H1 (cell line): ENCODE measurements around the gene DOK1. TPM values are rescaled to one million over a fixed set of nuclear protein-coding genes. Genes with fewer than 3 reads are reported as not detected.

Source experiments
- CTCF ChIA-PET: fragments of 300-600 bp; sonication (Branson Sonifier 250); formaldehyde crosslinking; loops from one replicate; lab custom pipeline; 2021; ENCODE audit not compliant: partially characterized antibody; lab: Charles Lee
- POLR2A ChIA-PET: fragments of 300-600 bp; sonication (Branson Sonifier 250); formaldehyde crosslinking; loops from one replicate; lab custom pipeline; 2021; ENCODE audit warnings: inconsistent platforms; ENCODE audit not compliant: partially characterized antibody; lab: Charles Lee
- DNase-seq, 2 experiments: peaks; one replicate each; pipeline versions ENCODE4 v3.0.0 to v3.0.0-alpha.2; 2010 to 2022; ENCODE audit warnings: low spot score in 2 of 2, low read depth in 1 of 2, mixed read lengths in 1 of 2
- FAIRE-seq: peaks from 2 replicates; lab custom pipeline; 2011; peaks lifted over from hg19 to GRCh38; lab: Jason Lieb, UNC
- H2AFZ ChIP-seq: 2 replicates; pipeline ENCODE4 v1.8.1; 2012; ENCODE audit warnings: low read length, inconsistent platforms
- H2AK5ac ChIP-seq: 2 replicates; pipeline ENCODE4 v1.6.1; 2013; ENCODE audit warnings: low read depth, low read length
- H2BK120ac ChIP-seq: replicated peaks from 2 replicates; pipeline ENCODE3; 2013; ENCODE audit warnings: low read depth, low read length, inconsistent platforms
- H2BK12ac ChIP-seq: 2 replicates; pipeline ENCODE4 v1.6.1; 2013; ENCODE audit warnings: low read depth, low read length
- H2BK15ac ChIP-seq: 2 replicates; pipeline ENCODE4 v1.6.1; 2013; ENCODE audit warnings: low read length
- H2BK20ac ChIP-seq: 2 replicates; pipeline ENCODE4 v1.6.1; 2013; ENCODE audit warnings: low read length
- H2BK5ac ChIP-seq: 2 replicates; pipeline ENCODE4 v1.6.1; 2013; ENCODE audit warnings: low read depth, low read length
- H3K14ac ChIP-seq: 2 replicates; pipeline ENCODE4 v1.6.1; 2013; ENCODE audit warnings: inconsistent platforms; ENCODE audit not compliant: insufficient read length
- H3K18ac ChIP-seq: 2 replicates; pipeline ENCODE4 v1.6.1; 2013; ENCODE audit warnings: low read length; ENCODE audit errors: extremely low read depth
- H3K23ac ChIP-seq: 2 replicates; pipeline ENCODE4 v1.6.1; 2013; ENCODE audit warnings: inconsistent platforms; ENCODE audit not compliant: insufficient read length
- H3K23me2 ChIP-seq: 2 replicates; pipeline ENCODE4 v1.6.1; 2013; ENCODE audit warnings: low read depth, low read length
- H3K27ac ChIP-seq: 2 replicates; pipeline ENCODE4 v1.6.1; 2011; ENCODE audit warnings: low read depth, low read length, inconsistent platforms
- H3K27me3 ChIP-seq, 4 experiments: replicated peaks in 1 of 4; 1 replicate in 1 of 4; 2 replicates in 3 of 4; pipeline versions ENCODE4 v1.6.1 to v1.8.1; 2011 to 2013; ENCODE audit warnings: low read length in 3 of 4, mild to moderate bottlenecking in 3 of 4, inconsistent platforms in 2 of 4, mixed read lengths in 2 of 4, moderate library complexity in 1 of 4; ENCODE audit not compliant: control insufficient read depth in 3 of 4, insufficient read depth in 3 of 4; ENCODE audit errors: extremely low read depth in 1 of 4
- H3K36me3 ChIP-seq, 4 experiments: 2 replicates each; pipeline versions ENCODE4 v1.6.1 to v1.8.1; 2011 to 2013; ENCODE audit warnings: mild to moderate bottlenecking in 4 of 4, low read length in 3 of 4, moderate library complexity in 2 of 4, control low read depth in 1 of 4, inconsistent platforms in 1 of 4; ENCODE audit not compliant: insufficient read depth in 4 of 4, control insufficient read depth in 2 of 4
- H3K4ac ChIP-seq: replicated peaks from 2 replicates; pipeline ENCODE3; 2013; ENCODE audit warnings: low read length, low read depth, mixed read lengths, inconsistent platforms; ENCODE audit not compliant: insufficient read length
- H3K4me1 ChIP-seq, 4 experiments: replicated peaks in 1 of 4; 1 replicate in 1 of 4; 2 replicates in 3 of 4; pipeline versions ENCODE4 v1.6.1 to v1.8.1; 2011 to 2013; ENCODE audit warnings: low read length in 3 of 4, inconsistent platforms in 2 of 4, mixed read lengths in 1 of 4; ENCODE audit not compliant: insufficient read depth in 4 of 4, control insufficient read depth in 3 of 4
- H3K4me2 ChIP-seq, 2 experiments: 2 replicates each; pipeline versions ENCODE4 v1.6.1 to v1.8.1; 2011 to 2013; ENCODE audit warnings: low read depth in 2 of 2, low read length in 2 of 2, control low read depth in 1 of 2, inconsistent platforms in 1 of 2, mild to moderate bottlenecking in 1 of 2; ENCODE audit not compliant: insufficient read depth in 1 of 2
- H3K4me3 ChIP-seq, 4 experiments: fragments of 200-600, 300-600 bp in 1 of 4; sonication (generic), shearing (Covaris generic), sonication (Bioruptor Twin) in 1 of 4; 2 replicates each; pipeline versions ENCODE4 v1.5.1 to v1.8.1; 2011 to 2016; ENCODE audit warnings: low read length in 4 of 4, low read depth in 3 of 4, control low read depth in 2 of 4, inconsistent platforms in 2 of 4, mild to moderate bottlenecking in 2 of 4, mixed read lengths in 1 of 4, moderate library complexity in 1 of 4; ENCODE audit not compliant: insufficient read depth in 2 of 4; ENCODE audit errors: extremely low read depth in 1 of 4
- H3K56ac ChIP-seq: replicated peaks from 2 replicates; pipeline ENCODE3; 2013; ENCODE audit warnings: low read depth, mild to moderate bottlenecking, mixed read lengths, low read length, inconsistent platforms; ENCODE audit not compliant: insufficient read length
- H3K79me1 ChIP-seq: 2 replicates; pipeline ENCODE4 v1.6.1; 2013; ENCODE audit warnings: low read depth, low read length, control low read depth
- H3K79me2 ChIP-seq, 2 experiments: 2 replicates each; pipeline versions ENCODE4 v1.6.1 to v1.8.1; 2012 to 2013; ENCODE audit warnings: low read length in 2 of 2, mild to moderate bottlenecking in 2 of 2, inconsistent platforms in 1 of 2; ENCODE audit not compliant: insufficient read depth in 2 of 2, control insufficient read depth in 1 of 2
- H3K9ac ChIP-seq, 4 experiments: replicated peaks in 1 of 4; 1 replicate in 1 of 4; 2 replicates in 3 of 4; pipeline versions ENCODE4 v1.6.1 to v1.8.1; 2011 to 2013; ENCODE audit warnings: low read depth in 3 of 4, low read length in 3 of 4, control low read depth in 2 of 4, mild to moderate bottlenecking in 2 of 4, moderate library complexity in 2 of 4, inconsistent platforms in 1 of 4; ENCODE audit errors: extremely low read depth in 1 of 4
- H3K9me3 ChIP-seq, 2 experiments: 2 replicates each; pipeline versions ENCODE4 v1.6.1 to v1.8.1; 2012 to 2013; ENCODE audit warnings: mild to moderate bottlenecking in 2 of 2, moderate library complexity in 2 of 2, control low read depth in 1 of 2, inconsistent platforms in 1 of 2, low read depth in 1 of 2, low read length in 1 of 2, mixed read lengths in 1 of 2; ENCODE audit not compliant: insufficient read depth in 2 of 2
- H4K20me1 ChIP-seq, 2 experiments: replicated peaks in 1 of 2; 2 replicates each; pipeline versions ENCODE3 to v1.8.1; 2011 to 2013; ENCODE audit warnings: inconsistent platforms in 2 of 2, low read length in 2 of 2, mild to moderate bottlenecking in 1 of 2; ENCODE audit not compliant: insufficient read depth in 2 of 2, control insufficient read depth in 1 of 2
- H4K5ac ChIP-seq: 2 replicates; pipeline ENCODE4 v1.6.1; 2013; ENCODE audit warnings: low read length, low read depth, mixed read lengths, inconsistent platforms; ENCODE audit not compliant: insufficient read length
- H4K8ac ChIP-seq: 2 replicates; pipeline ENCODE4 v1.8.0; 2013; ENCODE audit warnings: mild to moderate bottlenecking, moderate library complexity, low read length, inconsistent platforms; ENCODE audit not compliant: insufficient read depth; ENCODE audit errors: extremely low read depth
- H4K91ac ChIP-seq: replicated peaks from 2 replicates; pipeline ENCODE3; 2013; ENCODE audit warnings: low read length, mixed read lengths, inconsistent platforms; ENCODE audit not compliant: insufficient read length
- ASH2L ChIP-seq: fragments of 200-600, 300-600 bp; sonication (generic); IDR thresholded peaks from one replicate; pipeline ENCODE4 v1.7.1; 2017; ENCODE audit warnings: low read length
- BACH1 ChIP-seq: IDR thresholded peaks from 2 replicates; pipeline ENCODE4 v1.6.1; 2012; ENCODE audit warnings: low read length, improper control_type of control experiment
- CBX5 ChIP-seq: fragments of 300-800, 300-1000 bp; sonication (generic); IDR thresholded peaks from 2 replicates; pipeline ENCODE4 v1.7.1; 2016; ENCODE audit warnings: antibody characterized with exemption, low read length, low read depth
- CBX8 ChIP-seq: fragments of 300-800, 300-1000 bp; sonication (generic); IDR thresholded peaks from 2 replicates; pipeline ENCODE4 v1.7.1; 2016; ENCODE audit warnings: low read depth, low read length, borderline replicate concordance
- JUND ChIP-seq: IDR thresholded peaks from 2 replicates; pipeline ENCODE4 v1.6.1; 2011; ENCODE audit warnings: mild to moderate bottlenecking, improper control_type of control experiment, low read length
- KDM5A ChIP-seq: fragments of 200-600 bp; IDR thresholded peaks from 2 replicates; pipeline ENCODE4 v1.7.1; 2012; ENCODE audit warnings: mild to moderate bottlenecking, low read length, inconsistent platforms, mixed read lengths
- POLR2A ChIP-seq, 2 experiments: IDR thresholded peaks; 1 replicate in 1 of 2; 2 replicates in 1 of 2; pipeline ENCODE4 v1.6.1; 2011; ENCODE audit warnings: low read depth in 2 of 2, low read length in 2 of 2, mild to moderate bottlenecking in 2 of 2; ENCODE audit errors: control extremely low read depth in 1 of 2
- POU5F1 ChIP-seq: IDR thresholded peaks from 2 replicates; pipeline ENCODE4 v1.6.1; 2011; ENCODE audit warnings: low read depth, mild to moderate bottlenecking, low read length, moderate library complexity
- RAD21 ChIP-seq, 2 experiments: IDR thresholded peaks in 1 of 2; conservative IDR thresholded peaks in 1 of 2; 2 replicates each; pipeline ENCODE4 v1.6.1; 2011; ENCODE audit warnings: low read depth in 2 of 2, low read length in 2 of 2, improper control_type of control experiment in 1 of 2, inconsistent platforms in 1 of 2, mild to moderate bottlenecking in 1 of 2, moderate library complexity in 1 of 2
- SP1 ChIP-seq: IDR thresholded peaks from 2 replicates; pipeline ENCODE4 v1.6.1; 2011; ENCODE audit warnings: low read depth, low read length
- SRF ChIP-seq: IDR thresholded peaks from 2 replicates; pipeline ENCODE4 v1.6.1; 2011; ENCODE audit warnings: mild to moderate bottlenecking, low read depth, low read length, moderate library complexity
- TCF12 ChIP-seq: IDR thresholded peaks from 2 replicates; pipeline ENCODE4 v1.6.1; 2011; ENCODE audit warnings: low read depth, mild to moderate bottlenecking, low read length
- WGBS, 2 experiments: shearing (Covaris generic) in 1 of 2; methylation state at CpG; one replicate each; pipeline versions ENCODE4 v1.1.6 to v1.1.7; 2013 to 2015; ENCODE audit warnings: low lambda C conversion rate in 2 of 2, mixed read lengths in 2 of 2, inconsistent platforms in 1 of 2, low coverage in 1 of 2, missing lambda C conversion rate in 1 of 2; ENCODE audit not compliant: insufficient replicate concordance in 2 of 2, insufficient coverage in 1 of 2, insufficient read length in 1 of 2; ENCODE audit errors: extremely low coverage in 1 of 2, missing lambda C conversion rate in 1 of 2; 5-methylcytosine and 5-hydroxymethylcytosine counted together
- polyA plus RNA-seq, 7 experiments: library from polyadenylated mRNA; depleted of rRNA in 3 of 7; stranded (reverse) in 5 of 7; unstranded in 2 of 7; fragments of >200 nt in 5 of 7; fragments of 200-250 nt in 2 of 7; gene quantifications; 1 replicate in 5 of 7; 2 replicates in 1 of 7; 4 replicates in 1 of 7; pipeline versions ENCODE4 v1.2.1 to v1.2.3, GENCODE V29; 2011 to 2013; ENCODE audit warnings: missing spikeins in 2 of 7, mixed read lengths in 2 of 7
- total RNA-seq: library from RNA; stranded (reverse); fragmentation: NEBNext Ultra II Directional; extraction: Animal tissue kit (Norgen Biotek cat#: 25700); gene quantifications from 2 replicates; pipeline ENCODE4 v1.2.1, GENCODE V29; 2021
- TF ChIP-seq, protein P1 (sequence below): IDR thresholded peaks from 2 replicates; pipeline ENCODE4 v1.6.1; 2011; ENCODE audit warnings: low read depth, mild to moderate bottlenecking, low read length; ENCODE audit not compliant: insufficient read depth
- TF ChIP-seq, protein P2 (sequence below): IDR thresholded peaks from 2 replicates; pipeline ENCODE4 v1.6.1; 2012; ENCODE audit warnings: inconsistent platforms

DOK1 gene
- total and polyA plus RNA-seq, 2 of the 8 experiments (the other 6 are each of a cell fraction or from before 2014, with no cell fraction given), result 11.0 to 14.3 TPM

DNA sequence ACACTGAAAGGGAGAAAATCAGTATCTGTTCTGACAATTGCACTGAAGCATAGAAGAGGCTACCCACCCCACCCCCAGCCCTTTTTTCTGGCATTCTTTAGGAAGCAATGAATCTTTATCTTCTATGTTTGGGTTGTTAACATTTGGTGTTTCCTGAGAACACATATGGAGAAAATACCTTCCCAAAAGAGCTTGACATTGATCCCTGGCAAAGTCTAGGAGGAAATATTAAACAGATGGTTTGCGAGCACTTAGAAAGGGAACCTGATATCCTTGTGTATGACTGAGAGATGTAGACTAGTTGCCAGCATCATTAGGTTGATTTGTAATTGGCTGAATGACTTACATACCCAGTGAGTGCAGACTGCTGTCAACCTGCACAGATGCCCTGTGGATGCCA lies 42.9 kb downstream of the DOK1 start:
- no peak overlapping the region for H3K18ac ChIP-seq
- H2BK5ac ChIP-seq, result no peak overlapping the region
- H3K23me2 ChIP-seq, result no peaks in the 10 kb centered on the region
- H2BK20ac ChIP-seq, result no peak overlapping the region
- no peaks in the 10 kb centered on the region for H3K4me1 ChIP-seq
- H3K27ac ChIP-seq, result no peak overlapping the region
- POLR2A ChIA-PET, result no interaction called here
- no peak overlapping the region for H2BK15ac ChIP-seq
- H3K9me3 ChIP-seq, result no peaks in the 10 kb centered on the region
- H4K20me1 ChIP-seq, result no peaks in the 10 kb centered on the region
- H2BK120ac ChIP-seq, result no peak overlapping the region
- no peak overlapping the region for H4K5ac ChIP-seq
- no peak overlapping the region for H4K8ac ChIP-seq
- no peaks in the 10 kb centered on the region for H3K79me2 ChIP-seq
- no peak overlapping the region for H3K9ac ChIP-seq
- H3K27me3 ChIP-seq, result no peaks in the 10 kb centered on the region
- H3K4me3 ChIP-seq, result no peak overlapping the region
- no peak for FAIRE-seq
- no peak overlapping the region for H3K4ac ChIP-seq
- H3K23ac ChIP-seq, result no peak overlapping the region
- H3K79me1 ChIP-seq, result no peaks in the 10 kb centered on the region
- no peak overlapping the region for H2AFZ ChIP-seq
- no peaks in the 10 kb centered on the region for H3K36me3 ChIP-seq
- no peak overlapping the region for H3K56ac ChIP-seq
- no peak for DNase-seq
- H2BK12ac ChIP-seq, result no peak overlapping the region
- CTCF ChIA-PET, result interaction anchor here (0.7 to 6.4 kb wide), 3 partner anchors 9 to 52 kb away, joined by 3 to 50 read pairs (median 3); no protein-coding TSS in a partner anchor
- no peak overlapping the region for H2AK5ac ChIP-seq
- H3K14ac ChIP-seq, result no peak overlapping the region
- no peak overlapping the region for H3K4me2 ChIP-seq
- no peak overlapping the region for H4K91ac ChIP-seq
- 90% methylated on average over 1 of the region's 1 CpG; no CpG with 5 or more reads in 1 of the 2 experiments for whole genome bisulfite sequencing, 2 experiments
- TF ChIP-seq, protein P1, sequence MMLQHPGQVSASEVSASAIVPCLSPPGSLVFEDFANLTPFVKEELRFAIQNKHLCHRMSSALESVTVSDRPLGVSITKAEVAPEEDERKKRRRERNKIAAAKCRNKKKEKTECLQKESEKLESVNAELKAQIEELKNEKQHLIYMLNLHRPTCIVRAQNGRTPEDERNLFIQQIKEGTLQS, result no peak
- no peak for TF ChIP-seq SP1
- no peak for TF ChIP-seq SRF
- TF ChIP-seq RAD21 (IDR thresholded peaks at IDR 0.05 in 1 of 2, conservative IDR thresholded peaks at IDR 0.05 in 1 of 2; ENCODE audit: low read depth in 2 of 2, low read length in 2 of 2), result no peak
- TF ChIP-seq POLR2A (IDR thresholded peaks at IDR 0.05; ENCODE audit: control extremely low read depth in 1 of 2, low read depth in 2 of 2, low read length in 2 of 2), result no peak
- TF ChIP-seq CBX8, result no peak
- TF ChIP-seq, protein P2, sequence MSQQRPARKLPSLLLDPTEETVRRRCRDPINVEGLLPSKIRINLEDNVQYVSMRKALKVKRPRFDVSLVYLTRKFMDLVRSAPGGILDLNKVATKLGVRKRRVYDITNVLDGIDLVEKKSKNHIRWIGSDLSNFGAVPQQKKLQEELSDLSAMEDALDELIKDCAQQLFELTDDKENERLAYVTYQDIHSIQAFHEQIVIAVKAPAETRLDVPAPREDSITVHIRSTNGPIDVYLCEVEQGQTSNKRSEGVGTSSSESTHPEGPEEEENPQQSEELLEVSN, result no peak
- TF ChIP-seq POU5F1, result no peak
- TF ChIP-seq BACH1, result no peak
- TF ChIP-seq JUND, result no peak
- no peak for TF ChIP-seq TCF12
- no peak for TF ChIP-seq CBX5
- no peak for TF ChIP-seq ASH2L
- TF ChIP-seq KDM5A, result no peak
